Hematopoietic multipotent progenitor cell treated with erythropoietin and hydrocortisone succinate and interleukin-3 and kit ligand, for 8 days (in vitro differentiated cells): ENCODE data around the gene ZNF396.

Source experiments
- DNase-seq: peaks from one replicate; pipeline ENCODE4 v3.0.0-alpha.2; 2015

The ZNF396 gene

GRCh38 chr18:35379421-35379820 is 2.3 kb upstream of the ZNF396 start:
- DNase-seq, result no peak

DNA sequence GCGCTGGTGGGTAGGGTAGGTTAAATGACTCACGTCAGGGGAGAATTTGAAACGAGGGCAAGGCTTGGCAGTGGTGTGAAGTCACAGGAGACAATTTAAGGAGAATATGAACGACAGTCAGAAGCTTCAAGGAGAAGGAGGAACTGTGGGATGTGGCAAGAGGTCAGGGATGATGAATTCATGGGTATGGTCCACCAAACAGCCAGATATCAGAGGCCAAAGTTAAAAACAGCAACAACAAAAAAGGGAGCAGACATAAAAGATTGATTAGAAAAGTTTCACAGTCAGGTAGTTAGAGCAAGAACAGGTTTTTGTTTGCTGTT is 1.4 kb upstream of the ZNF396 start:
- DNase-seq, result no peak

- no peak for DNase-seq
Measured at GRCh38 chr18:35377875-35378573, 887 bp upstream of the ZNF396 start.

DNA sequence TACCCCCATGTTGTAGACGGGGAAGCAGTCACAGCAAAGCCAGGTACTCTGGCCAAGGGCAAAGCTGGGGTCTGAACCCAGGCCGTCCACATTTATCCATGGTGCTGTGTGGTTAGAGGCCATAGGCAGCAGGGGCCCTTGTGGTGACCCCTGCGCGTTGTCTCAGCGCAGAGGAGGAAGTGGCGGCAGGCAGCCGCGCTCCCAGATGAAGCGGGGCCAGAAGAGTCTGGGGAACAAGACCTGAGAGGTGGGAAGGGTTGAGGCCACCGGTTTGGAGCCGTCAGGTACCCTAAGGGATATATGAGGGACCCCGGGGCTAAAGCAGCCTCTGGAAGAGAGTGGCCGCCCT is 770 bp downstream of the ZNF396 start:
- peak; percentile 26 for DNase-seq

DNA sequence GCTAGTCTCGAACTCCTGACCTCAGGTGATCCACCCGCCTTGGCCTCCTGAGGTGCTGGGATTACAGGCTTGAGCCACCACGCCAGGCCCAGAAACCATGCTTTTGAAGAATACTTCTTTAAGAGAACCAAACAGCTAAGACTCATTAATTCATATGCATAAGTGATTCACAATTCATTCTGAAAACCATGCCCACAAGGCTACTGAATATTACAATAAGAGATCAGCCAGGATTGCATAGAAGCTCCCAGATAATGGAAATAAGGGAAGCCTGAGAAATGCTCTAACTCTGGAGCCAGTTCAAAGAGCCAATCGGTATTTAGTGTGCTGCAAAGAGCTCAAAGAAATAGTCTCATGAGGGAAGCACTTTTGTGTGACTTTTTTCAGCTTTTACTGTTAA is 2.4 kb downstream of the ZNF396 start:
- no peak for DNase-seq

GRCh38 chr18:35371412-35372195 is 5.5 kb downstream of the ZNF396 start:
- DNase-seq, result no peak

- no peak for DNase-seq
Measured at GRCh38 chr18:35369126-35369525, 8.0 kb downstream of the ZNF396 start.

DNA sequence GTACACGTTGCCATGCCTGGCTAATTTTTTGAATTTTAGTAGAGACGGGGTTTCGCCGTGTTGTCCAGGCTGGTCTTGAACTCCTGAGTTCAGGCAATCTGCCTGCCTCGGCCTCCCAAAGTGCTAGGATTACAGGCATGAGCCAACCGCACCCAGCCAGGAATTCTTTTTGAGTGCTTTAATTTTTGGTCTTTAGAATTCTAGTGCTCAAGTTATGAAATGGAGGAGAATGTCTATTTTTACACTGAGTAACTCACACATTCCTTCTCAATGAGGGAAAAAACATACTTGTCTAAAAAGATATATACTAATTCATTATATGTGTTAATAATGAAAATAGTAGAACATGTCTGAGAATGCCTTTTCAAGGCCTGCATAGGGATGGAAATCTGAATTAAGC is 8.5 kb downstream of the ZNF396 start:
- DNase-seq, result no peak

DNA sequence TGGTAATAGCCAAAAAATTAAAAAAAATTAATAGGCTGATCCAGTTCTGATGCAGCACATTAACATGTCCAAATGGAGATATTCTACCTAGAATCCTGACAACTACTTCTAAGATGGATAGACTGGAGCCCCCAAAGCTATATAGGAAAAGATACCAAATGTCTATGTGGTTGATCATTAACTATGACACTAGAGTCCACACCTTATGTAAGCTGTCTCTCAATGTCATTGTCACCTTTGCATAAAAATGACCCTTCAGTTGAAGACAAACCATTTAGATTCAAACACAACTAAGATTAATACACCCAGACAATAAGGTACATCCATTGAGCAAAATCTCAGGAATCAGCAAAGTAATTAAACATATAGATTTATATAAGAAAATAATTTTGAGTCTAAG is 14.6 kb downstream of the ZNF396 start:
- DNase-seq, result no peak

DNA sequence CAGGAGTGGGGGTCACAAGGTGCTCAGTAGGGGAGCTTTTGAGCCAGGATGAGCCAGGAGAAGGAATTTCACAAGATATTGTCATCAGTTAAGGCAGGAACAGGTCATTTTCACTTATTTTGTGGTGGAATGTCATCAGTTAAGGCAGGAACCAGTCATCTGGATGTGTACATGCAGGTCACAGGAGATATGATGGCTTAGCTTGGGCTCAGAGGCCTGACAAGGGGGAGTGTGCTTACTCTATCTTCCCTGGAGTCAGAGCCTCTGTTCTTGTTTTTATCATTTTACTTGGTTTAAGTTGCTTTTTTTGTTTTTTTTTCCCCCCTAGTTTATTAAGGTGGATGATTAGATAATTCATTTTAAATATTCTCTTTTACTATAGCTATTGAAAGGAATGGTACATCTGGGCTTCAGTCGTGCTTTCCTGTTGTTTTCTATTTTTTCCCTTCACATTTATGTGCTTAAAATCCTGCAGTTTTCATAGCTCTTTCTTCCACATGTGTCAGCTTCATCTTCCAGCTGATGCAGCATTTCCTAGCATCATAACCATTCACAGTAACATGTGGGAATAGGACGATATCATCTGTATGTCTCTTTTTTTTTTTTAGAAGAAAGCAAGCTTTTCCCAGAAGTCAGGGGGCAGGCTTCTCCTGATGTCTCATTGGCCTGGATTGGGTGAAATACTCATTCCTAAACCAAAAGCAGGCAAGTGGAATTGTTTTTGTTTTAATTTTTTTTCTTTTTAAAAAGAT is 15.4 kb downstream of the ZNF396 start:
- no peak for DNase-seq

- DNase-seq, result peak; percentile 87
Measured at GRCh38 chr18:35355140-35355618, 22.0 kb downstream of the ZNF396 start.

GRCh38 chr18:35352778-35353177 is 24.4 kb downstream of the ZNF396 start:
- no peak for DNase-seq

DNA sequence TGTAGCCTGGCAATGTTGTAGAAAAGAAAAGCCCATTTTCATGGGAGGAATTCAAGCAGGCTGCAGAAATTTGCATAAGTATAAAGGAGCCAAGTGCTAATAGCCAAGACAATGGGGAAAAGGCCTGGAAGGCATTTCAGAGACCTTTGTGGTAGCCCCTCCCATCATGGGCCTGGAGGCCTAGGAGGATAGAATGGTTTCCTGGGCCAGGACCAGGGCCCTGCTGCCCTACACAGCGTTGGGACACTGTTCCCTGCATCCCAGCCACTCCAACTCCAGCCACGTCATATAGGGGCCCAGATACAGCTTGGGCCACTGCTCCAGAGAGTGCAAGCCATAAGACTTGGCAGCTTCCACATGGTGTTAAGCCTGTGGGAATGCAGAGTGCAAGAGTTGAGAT is 24.9 kb downstream of the ZNF396 start:
- DNase-seq, result no peak

- DNase-seq, result no peak
Measured at GRCh38 chr18:35348001-35348400, 29.1 kb downstream of the ZNF396 start.

- DNase-seq, result no peak
Measured at GRCh38 chr18:35345950-35346349, 31.2 kb downstream of the ZNF396 start.

DNA sequence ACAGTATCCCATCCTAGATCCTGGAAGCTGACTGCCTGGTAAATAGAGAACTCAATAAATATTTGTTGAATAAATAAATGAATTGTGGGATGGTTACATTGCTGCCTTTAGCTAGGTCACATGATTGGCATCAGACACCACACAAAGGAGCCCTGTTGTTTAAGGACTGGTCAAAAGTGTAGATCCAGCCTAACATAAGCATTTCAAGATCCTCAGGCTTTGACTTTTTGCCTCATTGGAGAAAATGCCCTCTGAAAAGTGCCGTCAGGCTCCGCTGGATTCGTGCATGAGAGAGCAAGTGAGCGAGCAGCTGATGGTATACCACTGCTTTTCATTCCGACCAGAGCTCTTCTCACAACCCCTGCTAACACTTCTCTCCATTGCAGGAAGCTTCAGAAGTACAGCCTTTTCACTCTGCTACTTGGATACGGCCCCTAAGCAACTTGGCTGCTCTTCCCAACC is 31.6 kb downstream of the ZNF396 start:
- no peak for DNase-seq

GRCh38 chr18:35344736-35345459 is 32.2 kb downstream of the ZNF396 start:
- DNase-seq, result no peak

DNA sequence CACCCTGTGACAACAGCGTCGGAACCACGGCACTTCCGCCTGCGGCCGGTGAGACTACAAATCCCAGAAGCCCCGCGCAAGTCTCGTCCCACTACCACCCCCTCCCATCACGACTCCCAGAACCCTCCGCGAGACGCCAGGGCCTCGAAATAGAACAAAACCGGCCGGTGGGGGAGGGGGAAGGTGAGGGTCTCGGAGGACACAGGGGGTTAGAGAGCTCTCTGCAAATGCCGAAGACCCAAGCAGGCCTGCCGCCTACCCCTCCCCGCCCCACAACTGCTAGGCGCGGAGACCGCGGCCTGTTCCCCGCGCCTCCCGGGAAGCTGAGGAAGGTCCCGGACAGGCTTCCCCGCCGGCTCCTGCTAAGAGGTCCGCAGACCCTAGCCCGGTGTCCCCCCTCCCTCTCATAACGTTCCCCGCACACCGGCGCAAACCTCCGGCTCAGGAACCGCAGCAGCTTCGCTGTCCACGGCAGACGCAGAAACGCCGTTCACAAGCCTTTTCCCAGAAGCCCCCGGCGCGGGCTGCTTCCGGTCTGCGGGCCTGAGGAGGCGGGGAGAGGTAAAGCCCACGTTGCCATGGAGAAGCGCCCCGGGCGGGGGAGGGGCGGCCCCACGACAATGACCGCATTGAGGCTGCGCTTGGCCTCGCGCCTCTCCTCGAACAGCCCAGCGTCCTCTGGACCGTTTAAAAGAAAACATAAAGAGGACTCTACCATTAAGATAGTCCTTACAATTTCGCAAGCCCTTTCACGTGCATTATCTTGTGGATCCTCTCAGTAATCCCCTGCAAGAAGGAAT is 33.0 kb downstream of the ZNF396 start, which contains the start of gene ZNF24:
Gene ZNF24, minus strand, starts transcription at position 485 of the 800 bp plus-strand sequence. CDS start 3,770 bp downstream, outside the sequence.
- DNase-seq, result peak; percentile 94

DNA sequence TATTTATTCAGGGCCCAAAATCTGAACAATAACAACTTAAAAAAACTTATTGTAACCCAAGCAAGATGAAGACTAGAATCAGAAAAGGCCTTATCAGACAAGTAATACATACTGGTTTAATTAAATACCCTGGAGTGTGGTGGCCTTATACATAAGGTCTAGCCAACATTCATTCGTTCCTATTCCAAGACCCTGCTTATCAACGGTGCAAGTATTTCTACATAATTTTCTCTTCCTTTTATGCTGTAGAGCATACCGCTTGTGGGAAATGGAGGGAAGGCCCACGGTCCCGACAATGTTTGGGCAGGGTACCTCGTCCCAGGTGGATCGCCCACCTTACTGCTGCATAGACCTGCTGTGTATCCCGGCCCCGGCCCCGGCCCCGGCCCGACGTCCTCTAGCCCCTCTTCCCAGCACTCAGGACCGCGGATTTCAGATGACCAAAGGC is 33.6 kb downstream of the ZNF396 start:
- DNase-seq, result peak; percentile 8

DNA sequence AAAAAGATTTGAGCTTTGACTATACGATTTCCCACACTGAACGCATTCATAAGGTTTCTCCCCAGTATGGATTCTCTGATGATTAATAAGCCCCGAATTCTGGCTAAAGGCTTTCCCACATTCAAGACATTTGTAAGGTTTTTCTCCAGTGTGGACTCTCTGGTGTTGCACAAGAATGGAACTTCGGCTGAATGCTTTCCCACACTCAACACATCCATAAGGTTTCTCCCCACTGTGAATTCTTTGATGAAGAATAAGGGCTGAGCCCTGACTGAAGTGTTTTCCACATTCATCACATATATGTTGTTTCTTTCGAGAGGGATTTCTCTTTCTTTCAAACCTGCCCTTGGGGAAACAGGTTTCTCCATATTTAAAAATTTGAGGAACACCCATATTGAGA is 39.9 kb downstream of the ZNF396 start:
- no peak for DNase-seq

GRCh38 chr18:35335866-35336265 is 41.3 kb downstream of the ZNF396 start:
- DNase-seq, result no peak

GRCh38 chr18:35334821-35335220 is 42.3 kb downstream of the ZNF396 start:
- no peak for DNase-seq
